SK-N-SH treated with all-trans-retinoic acid at 6 μM for 48 hours (cell line): ENCODE results near the gene TIAM1.

ENCODE experiments used
- ATAC-seq: fragments of 200-7000 bp; cut with Tn5 transposase; 3 replicates; pipeline ENCODE4 v1.9.1; 2020; ENCODE audit warnings: mild to moderate bottlenecking, moderate library complexity
- ARNTL ChIP-seq: fragments of 450-650 bp; formaldehyde crosslinking; IDR thresholded peaks from 2 replicates; pipeline ENCODE4 v1.5.0; 2020; ENCODE audit warnings: low read depth, mild to moderate bottlenecking, moderate library complexity, borderline replicate concordance
- BACH2 ChIP-seq: fragments of 250-450 bp; sonication (Bioruptor Pico); IDR thresholded peaks from 2 replicates; pipeline ENCODE4 v1.9.0; 2021; ENCODE audit warnings: mild to moderate bottlenecking, borderline replicate concordance
- CREB5 ChIP-seq: fragments of 250-450 bp; sonication (Bioruptor Pico); IDR thresholded peaks from 2 replicates; pipeline ENCODE4 v1.5.1; 2020; ENCODE audit warnings: low read depth, mild to moderate bottlenecking, moderate library complexity
- CSDC2 ChIP-seq: fragments of 250-450 bp; sonication (Bioruptor Pico); IDR thresholded peaks from 2 replicates; pipeline ENCODE4 v1.5.0; 2020; ENCODE audit warnings: mild to moderate bottlenecking, moderate library complexity
- CSRNP3 ChIP-seq: fragments of 250-450 bp; sonication (Bioruptor Pico); IDR thresholded peaks from 2 replicates; pipeline ENCODE4 v1.5.1; 2021; ENCODE audit warnings: mild to moderate bottlenecking, moderate library complexity
- ESRRG ChIP-seq: fragments of 250-450 bp; sonication (Bioruptor Pico); IDR thresholded peaks from 2 replicates; pipeline ENCODE4 v1.6.1; 2021; ENCODE audit warnings: mild to moderate bottlenecking
- GLIS3 ChIP-seq: fragments of 250-450 bp; sonication (Bioruptor Pico); IDR thresholded peaks from 2 replicates; pipeline ENCODE4 v1.5.0; 2020; ENCODE audit warnings: mild to moderate bottlenecking, moderate library complexity
- ISL1 ChIP-seq: fragments of 250-450 bp; sonication (Bioruptor Pico); IDR thresholded peaks from 2 replicates; pipeline ENCODE4 v2.1.2; 2022; ENCODE audit warnings: mild to moderate bottlenecking, moderate library complexity
- OSR1 ChIP-seq: fragments of 250-450 bp; sonication (Bioruptor Pico); IDR thresholded peaks from 2 replicates; pipeline ENCODE4 v1.8.0; 2022; ENCODE audit warnings: moderate library complexity, mild to moderate bottlenecking, inconsistent platforms
- PATZ1 ChIP-seq: fragments of 250-450 bp; sonication (Bioruptor Pico); IDR thresholded peaks from 2 replicates; pipeline ENCODE4 v1.8.0; 2020; ENCODE audit warnings: mild to moderate bottlenecking, moderate library complexity, borderline replicate concordance
- POU6F1 ChIP-seq: fragments of 250-450 bp; sonication (Bioruptor Pico); IDR thresholded peaks from 2 replicates; pipeline ENCODE4 v1.8.0; 2021; ENCODE audit warnings: low read depth, mild to moderate bottlenecking, moderate library complexity, borderline replicate concordance
- PPARA ChIP-seq: fragments of 250-450 bp; sonication (Bioruptor Pico); IDR thresholded peaks from 2 replicates; pipeline ENCODE4 v1.5.0; 2020; ENCODE audit warnings: mild to moderate bottlenecking, borderline replicate concordance
- RARB ChIP-seq: fragments of 250-450 bp; sonication (Bioruptor Pico); IDR thresholded peaks from 2 replicates; pipeline ENCODE4 v1.8.0; 2021; ENCODE audit warnings: mild to moderate bottlenecking, moderate library complexity
- SNAI2 ChIP-seq: fragments of 250-450 bp; sonication (Bioruptor Pico); IDR thresholded peaks from 2 replicates; pipeline ENCODE4 v1.5.0; 2020; ENCODE audit warnings: mild to moderate bottlenecking, moderate library complexity
- TCF4 ChIP-seq: fragments of 250-450 bp; sonication (Bioruptor Pico); IDR thresholded peaks from 2 replicates; pipeline ENCODE4 v1.8.0; 2021; ENCODE audit warnings: mild to moderate bottlenecking, moderate library complexity, borderline replicate concordance
- TOX ChIP-seq: fragments of 250-450 bp; sonication (Bioruptor Pico); IDR thresholded peaks from 2 replicates; pipeline ENCODE4 v1.8.0; 2021; ENCODE audit warnings: mild to moderate bottlenecking, moderate library complexity, borderline replicate concordance
- TSHZ2 ChIP-seq: fragments of 250-450 bp; sonication (Bioruptor Pico); IDR thresholded peaks from 2 replicates; pipeline ENCODE4 v1.5.0; 2020; ENCODE audit warnings: mild to moderate bottlenecking, moderate library complexity
- ZFP30 ChIP-seq: fragments of 450-650 bp; formaldehyde crosslinking; IDR thresholded peaks from 2 replicates; pipeline ENCODE4 v1.5.0; 2022; ENCODE audit warnings: mild to moderate bottlenecking, moderate library complexity
- ZNF565 ChIP-seq: fragments of 450-650 bp; formaldehyde crosslinking; conservative IDR thresholded peaks from 2 replicates; pipeline ENCODE4 v1.5.0; 2020; ENCODE audit warnings: low read depth, mild to moderate bottlenecking, moderate library complexity
- ZNF70 ChIP-seq: fragments of 450-650 bp; formaldehyde crosslinking; IDR thresholded peaks from 2 replicates; pipeline ENCODE4 v1.5.0; 2020; ENCODE audit warnings: mild to moderate bottlenecking, moderate library complexity

Gene TIAM1

GRCh38 chr21:31264574-31264973, 79.5 kb downstream of the TIAM1 start:
- ATAC-seq = no peak
- TF ChIP-seq POU6F1 (CRISPR knock-in tag) (no peak), PPARA (CRISPR knock-in tag) (no peak), TSHZ2 (CRISPR knock-in tag) (no peak), ESRRG (CRISPR knock-in tag) (no peak), GLIS3 (no peak), OSR1 (CRISPR knock-in tag) (no peak), ZNF565 (no peak), PATZ1 (no peak), CSDC2 (CRISPR knock-in tag) (no peak), RARB (CRISPR knock-in tag) (no peak)
- TF ChIP-seq, all 23 proteins: peak for 0

- TF ChIP-seq SNAI2 (CRISPR knock-in tag) = no peak
- no peak for TF ChIP-seq ESRRG (CRISPR knock-in tag)
- no peak for TF ChIP-seq CSRNP3 (CRISPR knock-in tag)
- no peak for TF ChIP-seq ZNF70
- TF ChIP-seq CSDC2 (CRISPR knock-in tag) = no peak
- TF ChIP-seq RARB (CRISPR knock-in tag) = no peak
- no peak for TF ChIP-seq PATZ1
- TF ChIP-seq BACH2 (CRISPR knock-in tag) = no peak
- TF ChIP-seq ISL1 (CRISPR knock-in tag) = no peak
- no peak for TF ChIP-seq TSHZ2 (CRISPR knock-in tag)
- TF ChIP-seq TCF4 (CRISPR knock-in tag) = no peak
- TF ChIP-seq OSR1 (CRISPR knock-in tag) = no peak
- no peak for TF ChIP-seq ARNTL (CRISPR knock-in tag)
- no peak for TF ChIP-seq ZFP30
- TF ChIP-seq CREB5 (CRISPR knock-in tag) = no peak
- no peak for TF ChIP-seq TOX (CRISPR knock-in tag)
- ATAC-seq = no peak
Measured at GRCh38 chr21:31262728-31263127, 81.3 kb downstream of the TIAM1 start.
